Urinary bladder (tissue), 4 donors: ENCODE data around the gene ZNF45. TPM values are rescaled to one million over a fixed set of nuclear protein-coding genes. Genes with fewer than 3 reads are reported as not detected.
"Not testable (repeated sequence)": the region's sequence is repeated elsewhere in the genome, so short reads cannot be mapped to it uniquely, and the experiment has no call there.

Experiments
- DNase-seq: peaks from one replicate; pipeline ENCODE4 v3.0.0-alpha.2; 2015; ENCODE audit errors: extremely low spot score
- H3K27ac ChIP-seq: one replicate; pipeline ENCODE4 v1.5.1; 2013; ENCODE audit warnings: low read depth, mild to moderate bottlenecking, moderate library complexity
- H3K36me3 ChIP-seq: one replicate; pipeline ENCODE4 v1.6.1; 2013; ENCODE audit warnings: mild to moderate bottlenecking, moderate library complexity; ENCODE audit not compliant: insufficient read depth
- H3K4me1 ChIP-seq: one replicate; pipeline ENCODE4 v1.6.1; 2013; ENCODE audit warnings: mild to moderate bottlenecking, moderate library complexity; ENCODE audit not compliant: insufficient read depth
- H3K4me3 ChIP-seq: one replicate; pipeline ENCODE4 v1.5.1; 2013; ENCODE audit warnings: low read depth, low read length
- WGBS: extraction: QIAGEN DNeasy Blood & Tissue Kit; methylation state at CpG from one replicate; pipeline ENCODE4 v1.1.7; 2013; 5-methylcytosine and 5-hydroxymethylcytosine counted together
- polyA plus RNA-seq: library from polyadenylated mRNA; stranded (reverse); fragments of 200-250 nt; gene quantifications from one replicate; pipeline ENCODE4 v1.2.3, GENCODE V29; 2013
- small RNA-seq: library from RNA; depleted of rRNA; stranded (forward); fragments of <200 nt; gene quantifications from one replicate; pipeline ENCODE3, GENCODE V24; 2014
- total RNA-seq: library from RNA; depleted of rRNA; stranded (reverse); fragments of >200 nt; gene quantifications from one replicate; pipeline ENCODE4 v1.2.3, GENCODE V29; 2014
- donor health status: healthy with polysubstance abuse.
- donor health status: healthy.

Gene ZNF45
- total and polyA plus RNA-seq, 2 donors, result 7.3 to 33.1 TPM

GRCh38 chr19:43901395-43902390, 33.4 kb downstream of the ZNF45 start:
- H3K4me3 ChIP-seq, result peak overlapping the region; percentile 35
- 11% methylated on average over 39 of the region's 39 CpGs for WGBS
- DNase-seq, result peak; percentile 82
- no peak overlapping the region for H3K27ac ChIP-seq
- no peaks in the 10 kb centered on the region for H3K36me3 ChIP-seq
- no peaks in the 10 kb centered on the region for H3K4me1 ChIP-seq

- DNase-seq, result no peak
- WGBS, result 94% methylated on average over 2 of the region's 2 CpGs
- Histone ChIP-seq H3K36me3 (no peaks in the 10 kb centered on the region), H3K4me1 (no peaks in the 10 kb centered on the region), H3K4me3 (no peak overlapping the region), H3K27ac (no peak overlapping the region)
Observed at GRCh38 chr19:43895727-43896308, 39.3 kb downstream of the ZNF45 start.

GRCh38 chr19:43883864-43884263, 51.2 kb downstream of the ZNF45 start, which contains the start of gene ZNF404:
TSS of gene ZNF404 (minus strand) at chr19:43883964.
- no peaks in the 10 kb centered on the region for H3K4me1 ChIP-seq
- no peak within 1 kb of the TSS for H3K4me3 ChIP-seq
- no peak for DNase-seq
- H3K27ac ChIP-seq, result no peak within 1 kb of the TSS
- 89% methylated on average over 2 of the region's 2 CpGs for WGBS
- peaks cover 4% of the 10 kb centered on the region for H3K36me3 ChIP-seq

- 89% methylated on average over 5 of the region's 5 CpGs for WGBS
- Histone ChIP-seq H3K27ac (no peak overlapping the region), H3K36me3 (peaks cover 5% of the 10 kb centered on the region), H3K4me1 (no peaks in the 10 kb centered on the region), H3K4me3 (no peak overlapping the region)
- DNase-seq, result no peak
Observed at GRCh38 chr19:43880483-43880882, 54.6 kb downstream of the ZNF45 start.

GRCh38 chr19:43872547-43873336, 62.3 kb downstream of the ZNF45 start:
- Histone ChIP-seq H3K36me3 (peaks cover 3% of the 10 kb centered on the region), H3K4me1 (no peaks in the 10 kb centered on the region), H3K27ac (no peak overlapping the region), H3K4me3 (no peak overlapping the region)
- 84% methylated on average over 5 of the region's 5 CpGs for WGBS
- no peak for DNase-seq

GRCh38 chr19:43866923-43867322, 68.2 kb downstream of the ZNF45 start:
- not testable (repeated sequence) for H3K27ac ChIP-seq, H3K4me3 ChIP-seq, H3K36me3 ChIP-seq, H3K4me1 ChIP-seq, DNase-seq
- 94% methylated on average over 26 of the region's 28 CpGs for WGBS

Small RNAs within 50 kb of the gene (small RNA-seq; reads per million reads assigned to genes)
- gene AC006213.5, result not detected

Other genes with a start within 250 kb of the ZNF45 start
- gene IRGC, start 219.2 kb downstream of the ZNF45 start, total RNA-seq, result not detected
- not detected for gene IRGC, start 219.2 kb downstream of the ZNF45 start, polyA plus RNA-seq
- gene SMG9, start 180.3 kb downstream of the ZNF45 start, total RNA-seq, result 12.5 TPM
- 29.6 TPM for gene SMG9, start 180.3 kb downstream of the ZNF45 start, polyA plus RNA-seq
- 4.3 TPM for gene KCNN4, start 154.3 kb downstream of the ZNF45 start, total RNA-seq
- 14.3 TPM for gene KCNN4, start 154.3 kb downstream of the ZNF45 start, polyA plus RNA-seq
- 0.58 TPM for gene LYPD5, start 132.8 kb downstream of the ZNF45 start, total RNA-seq
- gene LYPD5, start 132.8 kb downstream of the ZNF45 start, polyA plus RNA-seq, result 1.3 TPM
- gene ZNF283, start 108.0 kb downstream of the ZNF45 start, total RNA-seq, result 54.0 TPM
- gene ZNF283, start 108.0 kb downstream of the ZNF45 start, polyA plus RNA-seq, result 3.1 TPM
- gene ZNF404, start 51.3 kb downstream of the ZNF45 start, total RNA-seq, result 4.8 TPM
- gene ZNF404, start 51.3 kb downstream of the ZNF45 start, polyA plus RNA-seq, result 7.1 TPM
- gene ZNF221, start 15.9 kb upstream of the ZNF45 start, total RNA-seq, result 14.6 TPM
- gene ZNF221, start 15.9 kb upstream of the ZNF45 start, polyA plus RNA-seq, result 2.0 TPM
- gene ZNF155, start 48.9 kb upstream of the ZNF45 start, total RNA-seq, result 14.1 TPM
- 5.6 TPM for gene ZNF155, start 48.9 kb upstream of the ZNF45 start, polyA plus RNA-seq
- 9.9 TPM for gene ZNF230, start 67.7 kb upstream of the ZNF45 start, total RNA-seq
- 4.0 TPM for gene ZNF230, start 67.7 kb upstream of the ZNF45 start, polyA plus RNA-seq
- gene ZNF222, start 90.1 kb upstream of the ZNF45 start, total RNA-seq, result 9.2 TPM
- 5.3 TPM for gene ZNF222, start 90.1 kb upstream of the ZNF45 start, polyA plus RNA-seq
- gene ZNF223, start 116.8 kb upstream of the ZNF45 start, total RNA-seq, result 11.7 TPM
- 3.6 TPM for gene ZNF223, start 116.8 kb upstream of the ZNF45 start, polyA plus RNA-seq
- gene ZNF284, start 136.9 kb upstream of the ZNF45 start, total RNA-seq, result 5.7 TPM
- 0.71 TPM for gene ZNF284, start 136.9 kb upstream of the ZNF45 start, polyA plus RNA-seq
- gene ZNF224, start 159.1 kb upstream of the ZNF45 start, total RNA-seq, result 65.7 TPM
- 12.3 TPM for gene ZNF224, start 159.1 kb upstream of the ZNF45 start, polyA plus RNA-seq
- gene ZNF225, start 178.1 kb upstream of the ZNF45 start, total RNA-seq, result 13.5 TPM
- gene ZNF225, start 178.1 kb upstream of the ZNF45 start, polyA plus RNA-seq, result 2.6 TPM
- 20.7 TPM for gene ZNF234, start 206.3 kb upstream of the ZNF45 start, total RNA-seq
- gene ZNF234, start 206.3 kb upstream of the ZNF45 start, polyA plus RNA-seq, result 4.3 TPM
- gene ZNF226, start 229.8 kb upstream of the ZNF45 start, total RNA-seq, result 41.1 TPM
- gene ZNF226, start 229.8 kb upstream of the ZNF45 start, polyA plus RNA-seq, result 18.7 TPM